Activated CD4-positive, alpha-beta T cell treated with anti-CD3 and anti-CD28 coated beads for 24 hours (primary cell): ENCODE measurements around the gene ZNF808.
"Not testable (repeated sequence)": the region's sequence is repeated elsewhere in the genome, so short reads cannot be mapped to it uniquely, and the experiment has no call there.

Source experiments
- DNase-seq, 2 donors: peaks; one replicate each; pipeline ENCODE4 v3.0.0-alpha.2; 2020; ENCODE audit warnings: low read depth in 2 of 2

ZNF808 gene

GRCh38 chr19:52527134-52527955 is at the start of gene ZNF808:
Gene ZNF808 (plus strand): TSS chr19:52527668. CDS start chr19:52543285, 15,617 bp downstream.
- DNase-seq, result peak; percentile 94 to 97

GRCh38 chr19:52484111-52484743 is 43.2 kb upstream of the ZNF808 start:
- not testable (repeated sequence) for DNase-seq

DNA sequence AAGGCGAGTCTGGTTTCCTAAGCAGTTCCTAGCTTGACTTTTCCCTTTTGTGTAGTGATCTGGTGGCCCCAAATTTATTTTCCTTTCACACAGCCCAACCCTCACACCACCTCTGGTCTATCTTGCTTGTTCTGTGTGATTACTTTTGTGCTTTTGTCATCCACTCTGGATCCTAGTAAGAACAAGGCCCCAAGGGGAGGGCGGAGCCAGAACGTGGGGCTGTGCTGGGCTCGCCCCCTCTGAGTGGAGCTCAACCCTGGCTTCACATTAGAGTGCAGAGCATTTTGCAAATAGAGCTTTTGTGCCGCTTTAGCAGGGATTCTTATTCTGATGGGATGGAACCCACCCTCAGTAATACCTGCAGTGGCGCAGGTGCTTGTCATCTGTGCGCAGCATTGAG is 42.4 kb upstream of the ZNF808 start:
- not testable (repeated sequence) for DNase-seq

DNA sequence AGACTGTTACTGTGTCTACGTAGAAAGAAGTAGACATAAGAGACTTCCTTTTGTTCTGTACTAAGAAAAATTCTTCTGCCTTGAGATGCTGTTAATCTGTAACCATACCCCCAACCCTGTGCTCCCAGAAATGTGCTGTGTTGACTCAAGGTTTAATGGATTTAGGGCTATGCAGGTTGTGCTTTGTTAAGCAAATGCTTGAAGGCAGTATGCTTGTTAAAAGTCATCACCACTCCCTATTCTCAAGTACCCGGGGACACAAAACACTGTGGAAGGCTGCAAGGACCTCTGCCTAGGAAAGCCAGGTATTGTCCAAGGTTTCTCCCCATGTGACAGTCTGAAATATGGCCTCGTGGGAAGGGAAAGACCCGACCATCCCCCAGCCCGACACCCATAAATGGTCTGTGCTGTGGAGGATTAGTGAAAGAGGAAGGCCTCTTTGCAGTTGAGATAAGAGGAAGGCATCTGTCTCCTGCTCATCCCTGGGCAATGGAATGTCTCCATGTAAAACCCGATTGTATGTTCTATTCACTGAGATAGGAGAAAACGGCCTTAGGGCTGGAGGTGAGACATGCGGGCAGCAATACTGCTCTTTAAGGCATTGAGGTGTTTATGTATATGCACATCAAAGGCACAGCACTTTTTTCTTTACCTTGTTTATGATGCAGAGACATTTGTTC is 41.8 kb upstream of the ZNF808 start:
- not testable (repeated sequence) for DNase-seq

DNA sequence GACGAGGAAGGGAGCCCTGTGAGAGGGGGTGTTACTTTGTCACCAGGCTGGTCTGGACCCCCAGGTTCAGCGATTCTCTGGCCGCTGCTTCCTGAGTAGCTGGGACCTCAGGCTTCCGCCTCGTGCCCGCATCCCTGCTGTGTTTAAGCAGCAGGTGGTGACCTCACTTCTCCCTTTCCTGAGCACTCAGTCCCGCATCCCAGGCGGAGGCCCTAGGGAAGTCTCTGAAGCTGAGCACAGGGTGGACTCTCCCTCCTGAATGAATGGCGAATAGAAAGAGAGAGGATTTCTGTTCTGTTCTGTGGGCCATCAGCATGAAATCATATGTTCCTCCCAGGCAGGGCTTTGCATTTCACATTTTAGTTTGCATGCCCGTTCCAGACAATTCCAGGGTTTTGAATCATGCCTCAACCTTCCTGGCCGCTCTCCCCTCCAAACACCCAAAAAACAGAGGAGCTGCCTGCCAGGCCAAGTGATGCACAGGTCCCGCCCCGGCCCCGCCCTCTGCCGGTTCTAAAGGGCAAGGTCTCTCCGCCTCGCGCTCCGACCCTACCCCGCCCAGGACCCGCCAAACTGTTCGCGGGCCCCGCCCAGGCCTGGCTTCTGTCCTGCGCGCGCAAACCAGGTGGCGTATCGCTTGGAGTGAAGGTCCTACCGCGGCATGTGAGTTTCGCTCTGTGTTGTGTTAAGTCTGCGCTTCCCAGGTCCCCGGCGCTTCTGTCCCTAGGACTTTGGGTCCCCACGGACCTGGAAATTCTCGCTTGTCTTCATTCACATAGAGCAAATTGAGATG is 35.1 kb upstream of the ZNF808 start:
- DNase-seq, result no peak

- DNase-seq, result no peak
Measured at GRCh38 chr19:52492994-52493470, 34.4 kb upstream of the ZNF808 start.

DNA sequence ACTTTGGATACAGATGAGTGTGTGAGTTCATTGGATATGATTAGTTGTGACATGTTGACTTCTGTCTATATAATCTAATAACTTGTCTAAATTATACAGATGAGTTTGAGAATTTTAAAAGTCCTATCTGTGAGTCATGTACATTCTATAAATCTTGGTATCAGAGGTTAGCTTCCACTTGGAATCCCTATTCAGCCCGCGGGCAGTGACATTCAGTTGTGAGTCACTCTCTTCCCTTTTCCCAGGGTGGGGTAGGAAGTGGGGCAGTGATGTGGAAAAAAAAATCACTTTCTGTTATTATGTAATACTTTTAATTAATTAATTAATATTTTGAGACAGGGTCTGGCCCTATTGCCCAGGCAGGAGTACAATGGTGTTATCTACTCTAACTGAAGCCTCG is 33.0 kb upstream of the ZNF808 start:
- DNase-seq, result no peak

DNA sequence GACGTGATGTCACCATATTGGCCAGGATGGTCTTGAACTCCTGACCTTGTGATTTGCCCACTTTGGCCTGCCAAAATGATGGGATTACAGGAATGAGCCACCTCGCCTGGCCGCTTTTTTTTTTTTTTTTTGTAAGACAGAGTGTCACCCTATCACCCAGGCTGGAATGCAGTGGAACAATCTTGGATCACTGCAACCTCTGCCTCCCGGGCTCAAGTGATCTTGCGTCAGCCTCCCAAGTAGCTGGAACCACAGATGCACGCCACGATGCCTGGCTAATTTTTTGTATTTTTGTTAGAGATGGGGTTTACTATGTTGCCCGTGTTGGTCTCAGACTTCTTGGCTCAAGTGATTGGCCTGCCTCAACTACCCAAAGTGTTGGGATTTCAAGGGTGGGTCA is 28.9 kb upstream of the ZNF808 start:
- no peak for DNase-seq

DNA sequence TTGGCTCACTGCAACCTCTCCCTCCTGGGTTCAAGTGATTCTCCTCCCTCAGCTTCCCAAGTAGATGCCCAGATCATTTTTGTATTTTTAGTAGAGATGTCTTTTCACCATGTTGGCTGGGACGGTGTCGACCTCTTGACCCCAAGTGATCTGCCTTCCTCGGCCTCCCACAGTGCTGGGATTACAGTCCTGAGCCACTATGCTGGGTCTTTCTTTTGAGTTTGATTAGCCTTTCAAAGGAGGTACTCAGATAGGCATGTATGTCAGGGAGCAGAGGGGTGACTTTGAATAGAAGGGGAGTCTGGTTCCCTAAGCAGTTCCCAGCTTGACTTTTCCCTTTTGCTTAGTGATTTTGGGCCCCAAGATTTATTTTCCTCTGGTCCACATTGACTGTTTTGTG is 27.0 kb upstream of the ZNF808 start:
- not testable (repeated sequence) for DNase-seq

- not testable (repeated sequence) for DNase-seq
Measured at GRCh38 chr19:52500991-52501390, 26.5 kb upstream of the ZNF808 start.

DNA sequence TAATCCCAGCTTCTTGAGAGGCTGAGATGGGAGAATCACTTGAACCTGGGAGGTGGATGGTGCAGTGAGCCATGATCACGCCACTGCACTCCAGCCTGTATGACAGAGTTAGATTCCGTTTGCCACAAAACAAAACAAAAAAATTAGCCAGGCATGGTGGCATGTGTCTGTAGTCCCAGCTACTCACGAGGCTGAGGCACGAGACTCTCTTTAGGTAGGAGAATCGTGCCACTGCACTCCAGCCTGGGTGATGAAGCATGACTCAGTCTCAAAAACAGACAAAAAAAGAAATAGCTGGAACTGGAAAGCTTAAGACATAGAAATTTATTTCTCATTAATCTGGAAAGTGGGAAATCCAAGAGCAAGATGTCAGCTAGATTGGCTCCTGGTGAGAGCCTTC is 20.2 kb upstream of the ZNF808 start:
- DNase-seq, result no peak

DNA sequence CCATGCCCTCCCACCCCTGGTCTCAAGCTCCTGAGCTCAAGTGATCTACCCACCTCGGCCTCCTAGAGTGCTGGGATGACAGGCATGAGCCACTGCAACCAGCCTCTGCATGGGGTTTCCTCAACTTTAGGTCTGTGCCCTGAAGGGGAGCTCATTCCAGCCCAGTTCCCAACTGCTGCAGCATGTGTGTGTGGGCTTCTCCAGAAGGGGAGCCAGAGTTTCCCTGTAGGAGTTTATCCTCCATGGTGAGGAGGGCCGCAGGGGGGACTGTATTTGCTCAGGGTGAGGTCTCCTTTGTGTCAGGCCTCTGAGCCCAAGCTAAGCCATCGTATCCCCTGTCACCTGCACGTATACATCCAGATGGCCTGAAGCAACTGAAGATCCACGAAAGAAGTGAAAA is 11.3 kb upstream of the ZNF808 start:
- no peak for DNase-seq

GRCh38 chr19:52518646-52519045 is 8.8 kb upstream of the ZNF808 start:
- no peak for DNase-seq

GRCh38 chr19:52519175-52519574 is 8.3 kb upstream of the ZNF808 start:
- DNase-seq, result not testable (repeated sequence)

- no peak for DNase-seq
Measured at GRCh38 chr19:52520013-52520412, 7.5 kb upstream of the ZNF808 start.

- DNase-seq, result no peak
Measured at GRCh38 chr19:52522551-52522950, 4.9 kb upstream of the ZNF808 start.

- no peak for DNase-seq
Measured at GRCh38 chr19:52524086-52524485, 3.4 kb upstream of the ZNF808 start.

- no peak for DNase-seq
Measured at GRCh38 chr19:52527956-52528351, 486 bp downstream of the ZNF808 start.

GRCh38 chr19:52532480-52532879 is 5.0 kb downstream of the ZNF808 start:
- no peak for DNase-seq

- DNase-seq, result no peak
Measured at GRCh38 chr19:52533901-52534300, 6.4 kb downstream of the ZNF808 start.

DNA sequence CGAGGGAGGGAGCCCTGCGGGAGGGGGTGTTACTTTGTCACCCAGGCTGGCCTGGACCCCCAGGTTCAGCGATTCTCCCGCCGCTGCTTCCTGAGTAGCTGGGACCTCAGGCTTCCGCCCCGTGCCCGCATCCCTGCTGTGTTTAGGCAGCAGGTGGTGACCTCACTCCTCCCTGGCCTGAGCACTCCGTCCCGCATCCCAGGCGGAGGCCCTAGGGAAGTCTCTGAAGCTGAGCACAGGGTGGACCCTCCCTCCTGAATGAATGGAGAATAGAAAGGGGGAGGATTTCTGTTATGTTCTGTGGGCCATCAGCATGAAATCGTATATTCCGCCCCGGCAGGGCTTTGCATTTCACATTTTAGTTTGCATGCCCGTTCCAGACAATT is 7.9 kb downstream of the ZNF808 start:
- DNase-seq, result not testable (repeated sequence)
